GM12878 (cell line): Measurements from ENCODE around the gene KIF20B. TPM values are rescaled to one million over a fixed set of nuclear protein-coding genes. Genes with fewer than 3 reads are reported as not detected.

Source experiments
- ATAC-seq: fragments of 200-7000 bp; cut with Tn5 transposase; 3 replicates; pipeline ENCODE4 v1.9.1; 2020; ENCODE audit warnings: mild to moderate bottlenecking, moderate library complexity
- BruUV-seq: library from RNA; stranded (reverse); fragments of 400-500 nt; replicated peaks from 2 replicates; lab custom pipeline; 2021; lab: Mats Ljungman, UMichigan
- CTCF ChIA-PET: fragments of 300-600 bp; sonication (Branson Sonifier 250); formaldehyde crosslinking; extraction: SDS; loops from one replicate; lab custom pipeline; 2021; ENCODE audit warnings: inconsistent platforms; lab: Yijun Ruan, JAX
- POLR2A ChIA-PET: fragments of 350-600 bp; formaldehyde crosslinking; extraction: SDS; loops from one replicate; lab custom pipeline; 2021; ENCODE audit warnings: inconsistent platforms; lab: Charles Lee
- RAD21 ChIA-PET: fragments of 300-600 bp; sonication (Branson Sonifier 250); formaldehyde crosslinking; loops from one replicate; lab custom pipeline; 2023; ENCODE audit warnings: antibody characterized with exemption; ENCODE audit not compliant: unreplicated experiment; lab: Charles Lee
- SMC1A ChIA-PET: fragments of 300-600 bp; sonication (Branson Sonifier 250); formaldehyde crosslinking; loops from one replicate; lab custom pipeline; 2023; ENCODE audit not compliant: unreplicated experiment, uncharacterized antibody; lab: Charles Lee
- DNase-seq: peaks from one replicate; pipeline ENCODE4 v3.0.0-alpha.2; 2011; ENCODE audit warnings: low read depth, low spot score
- FAIRE-seq: peaks from 3 replicates; lab custom pipeline; 2011; peaks lifted over from hg19 to GRCh38; lab: Jason Lieb, UNC
- H2AFZ ChIP-seq: 2 replicates; pipeline ENCODE4 v1.6.0; 2011; ENCODE audit warnings: low read depth, low read length, control low read depth; ENCODE audit not compliant: control insufficient read depth
- H3K27ac ChIP-seq: 2 replicates; pipeline ENCODE4 v1.5.1; 2011; ENCODE audit warnings: control low read depth; ENCODE audit not compliant: control insufficient read depth, insufficient read depth
- H3K27me3 ChIP-seq, 2 experiments: replicated peaks in 1 of 2; 2 replicates each; pipeline versions ENCODE4 v1.6.0 to v1.6.1; 2011; ENCODE audit warnings: low read length in 1 of 2; ENCODE audit not compliant: control insufficient read depth in 2 of 2, insufficient read depth in 2 of 2
- H3K36me3 ChIP-seq, 2 experiments: 2 replicates each; pipeline ENCODE4 v1.5.1; 2011; ENCODE audit warnings: low read length in 1 of 2; ENCODE audit not compliant: control insufficient read depth in 2 of 2, insufficient read depth in 2 of 2
- H3K4me1 ChIP-seq: 2 replicates; pipeline ENCODE4 v1.6.1; 2011; ENCODE audit warnings: mild to moderate bottlenecking, low read length, moderate library complexity, mixed read lengths; ENCODE audit not compliant: control insufficient read depth, insufficient read depth
- H3K4me2 ChIP-seq: 2 replicates; pipeline ENCODE4 v1.6.0; 2011; ENCODE audit warnings: control low read depth; ENCODE audit not compliant: control insufficient read depth, insufficient read depth
- H3K4me3 ChIP-seq: fragments of 200-600 bp; sonication (generic); 2 replicates; pipeline ENCODE4 v1.5.1; 2016
- H3K79me2 ChIP-seq: 2 replicates; pipeline ENCODE4 v1.6.0; 2011; ENCODE audit warnings: low read length; ENCODE audit not compliant: control insufficient read depth, insufficient read depth
- H3K9ac ChIP-seq: 2 replicates; pipeline ENCODE4 v1.8.0; 2011; ENCODE audit warnings: low read length, control low read depth, mixed read lengths; ENCODE audit not compliant: control insufficient read depth, insufficient read depth
- H3K9me3 ChIP-seq: replicated peaks from 3 replicates; pipeline ENCODE4 v1.5.1; 2011; ENCODE audit warnings: mild to moderate bottlenecking, low read length; ENCODE audit not compliant: control insufficient read depth, insufficient read depth
- H4K20me1 ChIP-seq: 2 replicates; pipeline ENCODE4 v1.6.0; 2011; ENCODE audit not compliant: control insufficient read depth, insufficient read depth
- ATF2 ChIP-seq: IDR thresholded peaks from 2 replicates; pipeline ENCODE4 v1.6.1; 2012; ENCODE audit warnings: low read length, inconsistent platforms
- CREM ChIP-seq: IDR thresholded peaks from 2 replicates; pipeline ENCODE4 v1.6.1; 2014; ENCODE audit warnings: antibody characterized with exemption, low read depth
- EGR1 ChIP-seq, 2 experiments: IDR thresholded peaks; 1 replicate in 1 of 2; 2 replicates in 1 of 2; pipeline ENCODE4 v1.6.1; 2011 to 2012; ENCODE audit warnings: low read depth in 2 of 2, low read length in 2 of 2, borderline replicate concordance in 1 of 2, mild to moderate bottlenecking in 1 of 2, moderate library complexity in 1 of 2
- FOS ChIP-seq: IDR thresholded peaks from 3 replicates; pipeline ENCODE4 v1.6.1; 2011; ENCODE audit warnings: borderline replicate concordance; ENCODE audit not compliant: insufficient read length; ENCODE audit errors: extremely low read depth
- IRF4 ChIP-seq: IDR thresholded peaks from 2 replicates; pipeline ENCODE4 v1.6.1; 2011; ENCODE audit warnings: low read depth, low read length
- JUNB ChIP-seq: IDR thresholded peaks from 2 replicates; pipeline ENCODE4 v1.6.1; 2016; ENCODE audit warnings: antibody characterized with exemption, mild to moderate bottlenecking
- LARP7 ChIP-seq: fragments of 450-650 bp; IDR thresholded peaks from 2 replicates; pipeline ENCODE4 v1.6.1; 2017; ENCODE audit warnings: mild to moderate bottlenecking
- NR2F1 ChIP-seq: fragments of 450-650 bp; conservative IDR thresholded peaks from 2 replicates; pipeline ENCODE4 v1.6.1; 2017; ENCODE audit warnings: mild to moderate bottlenecking
- USF2 ChIP-seq: IDR thresholded peaks from 2 replicates; pipeline ENCODE4 v1.6.1; 2011; ENCODE audit warnings: low read depth, low read length, improper control_type of control experiment, borderline replicate concordance
- WGBS: methylation state at CpG from one replicate; pipeline ENCODE4 v1.1.6; 2016; ENCODE audit warnings: low lambda C conversion rate; ENCODE audit not compliant: insufficient replicate concordance, insufficient coverage; ENCODE audit errors: missing lambda C conversion rate; 5-methylcytosine and 5-hydroxymethylcytosine counted together
- in situ Hi-C: fragments of 300-500 bp; cut with MboI; formaldehyde crosslinking; loops from 9 replicates; pipeline ENCODE4 v1.14.3; 2018; ENCODE audit warnings: mixed read lengths
- intact Hi-C: fragments of 100-400 bp; cut with micrococcal nuclease; formaldehyde crosslinking; loops from one replicate; pipeline ENCODE4 v1.14.2; 2022; ENCODE audit not compliant: unreplicated experiment
- polyA plus RNA-seq, 11 experiments: library from polyadenylated mRNA; depleted of rRNA in 4 of 11; unstranded in 6 of 11; stranded (reverse) in 5 of 11; fragments of >200 nt; fragmentation: Nextera tagmentation in 4 of 11; fragmentation: Illumina TruSeq in 1 of 11; extraction: Ambion mirVana in 4 of 11; extraction: Trizol in 1 of 11; gene quantifications; 1 replicate in 1 of 11; 2 replicates in 10 of 11; pipeline versions ENCODE4 v1.2.1 to v1.2.3, GENCODE V29; 2011 to 2016; ENCODE audit warnings: inconsistent platforms in 2 of 11, missing spikeins in 2 of 11, low read depth in 1 of 11
- total RNA-seq, 4 experiments: library from RNA; depleted of rRNA in 3 of 4; stranded (reverse); fragments of >200 nt in 3 of 4; fragmentation: Illumina TruSeq in 1 of 4; extraction: Trizol in 1 of 4; gene quantifications; 2 replicates each; pipeline versions ENCODE4 v1.2.1 to v1.2.3, GENCODE V29; 2013 to 2021
- TF ChIP-seq, protein P1 (sequence below): fragments of 450-650 bp; IDR thresholded peaks from 2 replicates; pipeline ENCODE4 v1.6.1; 2016; ENCODE audit warnings: mild to moderate bottlenecking
- TF ChIP-seq, protein P2 (sequence below): fragments of 450-650 bp; IDR thresholded peaks from 2 replicates; pipeline ENCODE4 v1.6.1; 2018; ENCODE audit warnings: mild to moderate bottlenecking, low read depth, moderate library complexity; ENCODE audit not compliant: partially characterized antibody

Gene KIF20B
- total and polyA plus RNA-seq, 10 of the 15 experiments (the other 5 are each of a cell fraction or from before 2014, with no cell fraction given): 15.6 to 67.7 (median 44.3) TPM

- intact Hi-C loops (loop anchor here (10.0 kb wide), 1 partner anchor 397 kb away; no protein-coding TSS in a partner anchor), in situ Hi-C loops (no loop called here)
- Histone ChIP-seq H3K36me3 (no peaks in the 10 kb centered on the region), H3K9ac (no peak overlapping the region), H3K27ac (no peak overlapping the region), H3K79me2 (no peaks in the 10 kb centered on the region), H2AFZ (no peak overlapping the region), H3K4me2 (no peak overlapping the region), H3K9me3 (peaks cover 10% of the 10 kb centered on the region; the same call in 2 of the 3 replicates), H3K4me1 (peaks cover 26% of the 10 kb centered on the region), H3K27me3 (no peaks in the 10 kb centered on the region), H3K4me3 (no peak overlapping the region)
- WGBS: 95% methylated on average over 1 of the region's 1 CpG
- FAIRE-seq (no peak), ATAC-seq (no peak), DNase-seq (no peak)
- RAD21 ChIA-PET: interaction anchor here (2.7 kb wide), 1 partner anchor 14 kb away, joined by 9 read pairs; no protein-coding TSS in a partner anchor
- CTCF ChIA-PET: interaction anchor here (0.6 kb wide), 1 partner anchor 73 kb away, joined by 3 read pairs; no protein-coding TSS in a partner anchor
- SMC1A ChIA-PET: interaction anchor here (0.7 to 1.2 kb wide), 3 partner anchors 41 to 288 kb away, joined by 3 to 4 read pairs (median 3); no protein-coding TSS in a partner anchor
- TF ChIP-seq, protein P1, sequence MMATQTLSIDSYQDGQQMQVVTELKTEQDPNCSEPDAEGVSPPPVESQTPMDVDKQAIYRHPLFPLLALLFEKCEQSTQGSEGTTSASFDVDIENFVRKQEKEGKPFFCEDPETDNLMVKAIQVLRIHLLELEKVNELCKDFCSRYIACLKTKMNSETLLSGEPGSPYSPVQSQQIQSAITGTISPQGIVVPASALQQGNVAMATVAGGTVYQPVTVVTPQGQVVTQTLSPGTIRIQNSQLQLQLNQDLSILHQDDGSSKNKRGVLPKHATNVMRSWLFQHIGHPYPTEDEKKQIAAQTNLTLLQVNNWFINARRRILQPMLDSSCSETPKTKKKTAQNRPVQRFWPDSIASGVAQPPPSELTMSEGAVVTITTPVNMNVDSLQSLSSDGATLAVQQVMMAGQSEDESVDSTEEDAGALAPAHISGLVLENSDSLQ: no peak
- TF ChIP-seq NR2F1 (no peak), FOS (no peak), LARP7 (no peak), IRF4 (no peak), USF2 (no peak), CREM (no peak), ATF2 (no peak), JUNB (no peak), EGR1 (IDR thresholded peaks at IDR 0.05; ENCODE audit: borderline replicate concordance in 1 of 2, low read depth in 2 of 2, low read length in 2 of 2) (no peak)
- TF ChIP-seq, protein P2, sequence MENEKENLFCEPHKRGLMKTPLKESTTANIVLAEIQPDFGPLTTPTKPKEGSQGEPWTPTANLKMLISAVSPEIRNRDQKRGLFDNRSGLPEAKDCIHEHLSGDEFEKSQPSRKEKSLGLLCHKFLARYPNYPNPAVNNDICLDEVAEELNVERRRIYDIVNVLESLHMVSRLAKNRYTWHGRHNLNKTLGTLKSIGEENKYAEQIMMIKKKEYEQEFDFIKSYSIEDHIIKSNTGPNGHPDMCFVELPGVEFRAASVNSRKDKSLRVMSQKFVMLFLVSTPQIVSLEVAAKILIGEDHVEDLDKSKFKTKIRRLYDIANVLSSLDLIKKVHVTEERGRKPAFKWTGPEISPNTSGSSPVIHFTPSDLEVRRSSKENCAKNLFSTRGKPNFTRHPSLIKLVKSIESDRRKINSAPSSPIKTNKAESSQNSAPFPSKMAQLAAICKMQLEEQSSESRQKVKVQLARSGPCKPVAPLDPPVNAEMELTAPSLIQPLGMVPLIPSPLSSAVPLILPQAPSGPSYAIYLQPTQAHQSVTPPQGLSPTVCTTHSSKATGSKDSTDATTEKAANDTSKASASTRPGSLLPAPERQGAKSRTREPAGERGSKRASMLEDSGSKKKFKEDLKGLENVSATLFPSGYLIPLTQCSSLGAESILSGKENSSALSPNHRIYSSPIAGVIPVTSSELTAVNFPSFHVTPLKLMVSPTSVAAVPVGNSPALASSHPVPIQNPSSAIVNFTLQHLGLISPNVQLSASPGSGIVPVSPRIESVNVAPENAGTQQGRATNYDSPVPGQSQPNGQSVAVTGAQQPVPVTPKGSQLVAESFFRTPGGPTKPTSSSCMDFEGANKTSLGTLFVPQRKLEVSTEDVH: no peak
- TF ChIP-seq, all 136 proteins: peak for 0
- POLR2A ChIA-PET: interaction anchor here (1.5 kb wide), 1 partner anchor 14 kb away, joined by 6 read pairs; no protein-coding TSS in a partner anchor
- BruUV-seq: no TSS peak
- no peaks in the 10 kb centered on the region for H4K20me1 ChIP-seq
These were observed 44.1 kb upstream of the KIF20B start for GRCh38 chr10:89657302-89657701.
